ENCODE results near the gene ADAP2.

- TF ChIP-seq ZNF155 (tag by site-specific recombination; IDR thresholded peaks at IDR 0.05) = no peak
- TF ChIP-seq CTCF (tag by site-specific recombination; IDR thresholded peaks at IDR 0.05) = no peak
- no peak for TF ChIP-seq REPIN1 (tag by site-specific recombination; IDR thresholded peaks at IDR 0.05; ENCODE audit: low read depth)
- TF ChIP-seq SP2 (tag by site-specific recombination; IDR thresholded peaks at IDR 0.05) = no peak
- TF ChIP-seq ZNF645 (tag by site-specific recombination; IDR thresholded peaks at IDR 0.05) = no peak
- no peak for TF ChIP-seq ZNF548 (tag by site-specific recombination; IDR thresholded peaks at IDR 0.05)
These were observed 48.5 kb downstream of the ADAP2 start for GRCh38 chr17:30969989-30970830.
